ENCODE data around the gene EIF3K. TPM values are rescaled to one million over a fixed set of nuclear protein-coding genes. Genes with fewer than 3 reads are reported as not detected.

The EIF3K gene
- total and polyA plus RNA-seq, 10 of the 15 experiments (the other 5 are each of a cell fraction or from before 2014, with no cell fraction given), result 330 to 927 (median 436) TPM

DNA sequence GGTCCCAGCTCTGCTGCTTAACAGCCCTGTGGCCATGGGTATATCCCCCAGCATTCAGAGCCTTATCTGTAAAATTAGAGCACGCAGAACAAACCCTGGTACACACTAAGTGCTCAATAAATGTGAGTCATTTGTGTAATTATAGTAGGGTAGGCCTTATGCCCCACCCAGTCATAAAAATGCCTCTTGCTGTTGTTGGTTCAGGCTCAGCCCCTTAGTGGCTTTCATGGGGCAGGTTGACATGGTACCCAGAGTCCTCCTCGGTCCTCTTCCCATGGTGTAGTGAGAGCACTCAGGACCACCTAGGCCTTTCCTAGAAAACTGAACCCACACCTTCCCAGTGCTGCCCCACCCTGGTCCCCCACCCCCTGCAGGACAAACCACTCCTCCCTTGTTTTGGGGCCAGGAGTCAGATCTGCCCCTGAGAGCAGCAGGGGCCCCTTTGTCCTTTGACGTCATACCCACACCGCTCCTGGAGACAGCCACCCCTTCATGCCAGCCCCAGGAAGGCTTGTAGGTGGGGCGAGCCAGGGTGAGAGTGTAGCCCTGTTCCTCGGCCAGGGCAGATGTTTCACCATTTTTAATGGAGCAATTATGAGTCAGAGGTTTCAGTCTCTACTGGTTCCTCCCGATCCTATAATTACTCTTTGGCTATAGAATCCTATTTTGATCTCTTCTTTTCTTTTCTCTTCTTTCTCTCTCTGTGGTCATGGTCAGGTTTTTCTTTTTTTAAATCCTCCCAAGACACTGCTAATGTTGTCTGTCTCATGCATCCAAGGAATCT is 65.3 kb downstream of the EIF3K start (continued):
- TF ChIP-seq RUNX3 (IDR thresholded peaks at IDR 0.05; ENCODE audit: low read length) (peak; percentile 36; the same call in 1 of the 2 replicates), ATF7 (IDR thresholded peaks at IDR 0.05; ENCODE audit: low read depth) (peak; percentile 67; the same call in 1 of the 2 replicates), E4F1 (IDR thresholded peaks at IDR 0.05; ENCODE audit: borderline replicate concordance, partially characterized antibody) (no peak), IKZF2 (IDR thresholded peaks at IDR 0.05) (peak; percentile 56 to 69), MTA2 (IDR thresholded peaks at IDR 0.05; ENCODE audit: low read depth) (peak; percentile 12; the same call in 1 of the 2 replicates), POLR2AphosphoS5 (IDR thresholded peaks at IDR 0.05; ENCODE audit: low read length) (no peak), SREBF1 (IDR thresholded peaks at IDR 0.05; ENCODE audit: low read length) (no peak), EZH2 (IDR thresholded peaks at IDR 0.05; ENCODE audit: borderline replicate concordance, control insufficient read depth, low read depth, low read length) (no peak), EED (IDR thresholded peaks at IDR 0.05; ENCODE audit: low read depth) (peak; percentile 80), JUNB (IDR thresholded peaks at IDR 0.05) (peak; percentile 6), SRF (IDR thresholded peaks at IDR 0.05; ENCODE audit: low read depth in 2 of 2, low read length in 2 of 2) (no peak)

Measured in GM12878 (cell line).